ENCODE measurements around the gene ASB6.
A peak's percentile ranks its signal among the peaks of the same experiment; 100 is the strongest.

Gene ASB6, protein sequence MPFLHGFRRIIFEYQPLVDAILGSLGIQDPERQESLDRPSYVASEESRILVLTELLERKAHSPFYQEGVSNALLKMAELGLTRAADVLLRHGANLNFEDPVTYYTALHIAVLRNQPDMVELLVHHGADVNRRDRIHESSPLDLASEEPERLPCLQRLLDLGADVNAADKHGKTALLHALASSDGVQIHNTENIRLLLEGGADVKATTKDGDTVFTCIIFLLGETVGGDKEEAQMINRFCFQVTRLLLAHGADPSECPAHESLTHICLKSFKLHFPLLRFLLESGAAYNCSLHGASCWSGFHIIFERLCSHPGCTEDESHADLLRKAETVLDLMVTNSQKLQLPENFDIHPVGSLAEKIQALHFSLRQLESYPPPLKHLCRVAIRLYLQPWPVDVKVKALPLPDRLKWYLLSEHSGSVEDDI

DNA sequence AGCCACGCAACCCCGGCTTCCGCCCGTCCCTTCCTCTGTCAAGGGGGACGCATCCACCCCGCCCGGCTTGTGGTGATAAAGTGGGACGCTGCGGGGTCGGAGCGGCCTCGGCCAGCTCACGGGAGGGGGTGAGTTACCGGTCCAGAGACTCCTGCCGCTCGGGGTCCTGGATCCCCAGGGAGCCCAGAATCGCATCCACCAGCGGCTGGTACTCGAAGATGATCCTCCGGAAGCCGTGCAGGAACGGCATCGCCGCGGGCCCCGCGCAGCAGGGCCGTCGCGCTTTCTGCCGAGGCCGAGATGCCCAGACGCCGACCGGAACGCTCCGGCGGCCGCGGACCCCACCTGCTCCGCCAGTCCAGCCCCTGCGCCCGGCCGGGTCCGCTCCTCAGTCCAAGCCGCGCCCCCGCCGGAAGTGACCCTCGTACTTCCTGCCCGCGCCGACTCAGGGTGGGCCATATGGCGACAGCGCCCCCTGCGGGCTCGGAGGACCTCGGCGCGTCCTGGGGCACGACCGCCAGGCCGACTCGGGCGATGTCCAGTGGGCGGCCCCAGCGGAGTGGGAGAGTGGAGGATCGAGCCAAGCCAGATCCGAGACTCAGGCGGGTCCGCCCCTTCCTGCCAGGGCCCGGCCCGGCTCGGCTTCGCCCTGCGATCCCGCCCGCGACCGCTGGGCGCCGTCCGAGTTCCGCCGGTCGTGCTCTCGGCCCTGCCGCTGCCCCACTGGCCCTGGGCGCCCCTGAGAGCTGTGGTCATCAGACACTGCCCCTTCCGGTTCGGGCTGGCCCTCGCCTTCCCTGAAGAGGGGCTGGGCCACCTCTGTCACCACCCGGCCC lies at the start of gene ASB6:
TSS of gene ASB6 (minus strand) at position 402 of the 836 bp plus-strand sequence. CDS start at position 250, 152 bp downstream.
- DNase-seq = peak; percentile 91

DNA sequence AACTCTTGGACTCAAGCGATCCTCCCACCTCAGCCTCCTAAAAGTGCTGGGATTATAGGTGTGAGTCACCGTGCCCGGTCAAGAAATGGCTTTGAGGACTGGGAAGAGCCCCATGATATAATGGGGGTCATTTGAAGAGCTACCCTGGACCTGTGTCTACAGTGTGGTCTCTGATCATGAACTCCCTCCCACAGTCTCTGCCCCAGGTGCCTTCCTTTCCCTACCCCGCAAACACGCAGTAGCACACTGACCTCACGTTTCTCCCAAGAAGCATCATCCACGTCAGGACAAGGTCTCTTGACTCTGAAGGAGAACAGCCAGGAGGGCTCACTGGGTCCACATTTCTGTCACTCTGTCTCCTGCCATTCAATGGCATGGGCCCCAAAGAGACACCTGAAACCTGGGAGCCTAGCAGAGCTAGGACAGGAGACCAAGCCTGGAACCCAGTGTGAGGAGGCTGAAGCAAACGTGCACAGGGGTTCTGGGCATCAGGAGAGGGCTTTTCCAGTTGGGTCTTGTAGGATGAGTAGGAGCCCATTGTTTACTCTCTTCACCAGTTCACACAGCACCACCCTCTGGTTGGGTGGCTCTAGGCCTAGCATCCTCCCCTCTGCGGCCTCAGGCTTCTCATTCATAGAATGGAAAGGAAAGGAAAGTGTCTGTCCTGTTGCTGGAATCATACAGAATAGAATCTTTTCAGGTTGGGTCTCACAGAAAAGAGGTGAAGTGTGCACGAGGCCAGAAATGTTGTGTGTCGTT lies 46.5 kb upstream of the ASB6 start:
- no peak for DNase-seq

DNA sequence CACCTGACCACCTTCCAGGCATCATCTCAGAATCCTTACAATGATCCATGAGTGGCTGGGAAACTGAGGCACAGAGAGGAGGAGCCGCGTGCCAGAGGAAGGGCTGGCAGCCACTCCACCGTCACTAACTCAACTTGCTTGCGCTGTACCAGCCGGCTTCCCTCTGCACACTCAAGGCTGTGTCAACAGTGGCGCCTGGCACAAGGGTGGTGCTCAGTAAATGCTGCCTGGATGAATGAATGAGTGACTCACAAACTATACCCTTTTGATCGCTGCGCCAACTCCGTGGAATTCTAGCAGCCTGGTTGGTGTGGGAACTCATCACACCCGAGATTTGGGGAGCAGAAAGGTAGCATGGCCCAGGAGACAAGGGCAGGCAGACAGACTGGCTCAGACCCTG lies 45.4 kb upstream of the ASB6 start:
- DNase-seq = no peak

DNA sequence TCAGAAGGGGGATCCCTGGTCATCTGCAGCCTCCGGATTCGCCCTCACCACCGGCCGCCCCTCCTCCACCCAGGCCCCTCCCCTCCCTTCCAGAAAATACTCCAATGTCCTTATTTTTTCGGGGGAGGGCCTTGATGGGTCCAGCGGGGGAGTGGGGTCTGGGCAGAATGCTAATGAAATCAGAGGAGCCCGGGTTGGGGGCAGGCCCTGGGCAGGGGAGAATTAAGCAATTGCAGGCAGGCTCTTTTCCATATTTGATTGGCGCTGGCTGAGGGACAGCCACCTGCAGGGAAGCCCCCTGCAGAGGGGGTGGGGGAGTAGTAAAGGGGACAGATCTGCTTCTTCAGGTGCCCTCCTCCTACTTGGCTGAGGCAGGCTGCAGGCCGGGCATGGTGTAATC lies 44.8 kb upstream of the ASB6 start:
- DNase-seq = no peak

DNA sequence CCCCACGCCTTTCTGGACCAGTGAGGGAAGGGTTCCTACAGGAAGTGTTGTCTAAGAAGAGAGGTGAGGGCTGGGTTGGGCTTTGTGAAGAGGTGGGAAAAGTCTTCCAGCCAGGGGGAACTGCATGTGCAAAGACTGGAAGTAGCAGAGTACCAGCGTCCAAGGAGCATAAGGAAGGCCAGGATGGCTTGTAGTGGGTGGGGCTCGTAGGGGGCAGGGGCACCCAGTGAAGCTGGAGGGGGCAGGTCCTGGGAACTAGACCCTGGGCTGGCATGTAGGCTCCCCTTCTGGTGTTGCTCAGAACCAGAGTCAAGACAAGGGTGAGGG lies 43.9 kb upstream of the ASB6 start:
- no peak for DNase-seq

DNA sequence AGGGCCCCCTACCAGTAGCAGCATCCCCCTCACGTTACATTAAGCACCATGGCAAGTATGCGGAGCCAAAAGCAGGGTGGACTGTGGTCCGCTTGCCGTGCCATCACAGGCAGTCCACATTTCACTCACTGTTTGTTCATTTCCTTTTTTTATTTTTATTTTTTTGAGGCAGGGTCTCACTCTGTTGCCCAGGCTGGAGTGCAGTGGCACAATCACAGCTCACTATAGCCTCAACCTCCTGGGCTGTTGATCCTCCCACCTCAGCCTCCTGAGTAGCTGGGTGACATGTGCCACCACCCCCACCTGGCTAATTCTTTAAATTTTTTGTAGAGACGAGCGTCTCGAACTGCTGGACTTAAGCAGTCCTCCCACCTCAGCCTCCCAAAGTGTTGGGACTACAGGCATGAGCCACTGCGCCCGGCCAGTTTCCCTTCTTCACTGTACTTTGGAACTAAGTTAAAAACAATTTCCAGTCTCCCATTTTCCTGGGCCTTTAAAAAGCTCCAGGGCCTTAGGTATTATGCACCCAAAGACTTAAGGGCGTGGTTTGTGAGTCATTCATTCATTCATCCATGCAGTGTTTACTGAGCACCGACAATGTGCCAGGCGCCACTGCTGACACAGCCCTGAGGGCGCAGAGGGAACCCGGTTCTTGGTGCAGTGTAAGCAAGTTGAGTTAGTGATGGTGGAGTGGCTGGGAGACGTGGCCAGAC lies 43.4 kb upstream of the ASB6 start:
- DNase-seq = no peak

DNA sequence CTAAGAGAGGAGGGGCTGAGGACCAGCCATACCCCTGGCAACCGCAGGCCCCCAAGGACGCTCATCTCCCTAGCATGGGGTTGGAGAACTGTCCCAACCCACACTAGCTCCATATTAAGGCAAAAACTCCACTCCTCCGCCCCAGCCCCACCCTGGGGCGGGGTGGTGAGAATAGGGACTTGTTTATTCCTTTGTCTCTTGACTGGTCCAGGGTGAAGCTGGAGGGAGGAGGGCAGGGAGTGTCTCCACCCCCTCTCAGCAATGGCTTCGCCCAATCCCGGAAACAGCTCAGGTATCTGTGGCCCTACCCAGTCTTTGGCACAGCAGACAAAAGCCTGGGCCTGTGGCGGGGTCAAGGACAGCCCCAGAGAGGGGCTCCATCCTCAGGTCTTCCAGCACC lies 40.4 kb upstream of the ASB6 start:
- DNase-seq = no peak

DNA sequence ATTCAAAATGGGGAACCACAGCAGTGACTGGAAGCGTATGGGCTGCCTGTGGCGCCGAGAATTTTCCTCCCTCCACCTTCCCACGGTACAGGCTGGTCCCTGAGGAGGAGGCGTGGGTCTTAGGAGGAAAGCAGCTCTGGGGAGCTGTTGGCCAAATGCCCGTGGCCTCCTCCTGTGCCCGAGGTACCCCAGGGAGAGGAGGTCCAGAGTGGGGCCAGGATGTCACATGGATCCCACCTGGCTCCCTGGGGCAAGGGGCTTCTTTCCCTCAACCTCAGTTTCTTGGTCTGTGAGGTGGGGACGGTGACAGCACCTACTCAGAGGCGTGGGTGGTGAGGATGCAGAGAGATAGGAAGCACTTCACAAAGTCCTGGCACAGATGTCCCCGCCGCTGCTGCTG lies 40.0 kb upstream of the ASB6 start:
- no peak for DNase-seq

DNA sequence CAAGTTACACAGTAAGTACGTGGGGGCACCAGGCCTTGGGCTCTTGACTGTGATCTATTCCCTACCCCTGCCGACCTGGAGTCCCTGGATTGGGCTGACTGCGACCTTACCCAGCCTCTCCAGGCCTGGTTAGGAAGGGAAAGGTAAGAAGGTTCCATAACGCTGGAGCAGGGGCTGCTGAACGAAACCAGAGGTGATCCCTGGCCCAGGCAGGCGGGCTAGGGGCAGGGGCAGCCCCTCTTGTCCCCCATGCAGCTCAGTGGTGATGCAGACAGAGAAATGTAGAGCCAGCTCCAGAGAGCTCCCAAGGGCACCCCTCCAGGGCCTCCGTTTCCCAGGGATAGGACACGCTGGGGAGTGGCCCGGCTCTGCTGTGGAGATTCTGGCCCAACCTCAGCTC lies 37.6 kb upstream of the ASB6 start:
- no peak for DNase-seq

DNA sequence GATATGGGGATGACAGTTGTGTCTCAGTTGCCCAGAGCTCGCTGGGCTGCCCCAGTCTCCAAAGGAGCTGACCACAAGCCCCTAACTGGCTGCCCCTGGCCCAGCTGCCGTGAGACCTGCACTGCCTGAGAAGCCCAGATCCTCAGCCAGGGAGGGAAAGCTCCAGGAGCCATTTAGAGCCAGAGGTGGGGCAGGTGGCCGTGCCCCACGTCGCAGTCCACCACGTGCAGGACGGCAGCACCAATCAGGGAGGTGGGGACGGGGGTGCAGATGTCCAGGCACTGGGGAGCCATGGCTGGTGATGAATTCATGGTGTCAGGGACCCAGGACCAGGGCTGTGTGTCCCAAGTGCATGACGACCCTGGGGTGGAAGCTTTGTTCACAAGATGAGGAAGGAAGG lies 36.9 kb upstream of the ASB6 start:
- DNase-seq = no peak

DNA sequence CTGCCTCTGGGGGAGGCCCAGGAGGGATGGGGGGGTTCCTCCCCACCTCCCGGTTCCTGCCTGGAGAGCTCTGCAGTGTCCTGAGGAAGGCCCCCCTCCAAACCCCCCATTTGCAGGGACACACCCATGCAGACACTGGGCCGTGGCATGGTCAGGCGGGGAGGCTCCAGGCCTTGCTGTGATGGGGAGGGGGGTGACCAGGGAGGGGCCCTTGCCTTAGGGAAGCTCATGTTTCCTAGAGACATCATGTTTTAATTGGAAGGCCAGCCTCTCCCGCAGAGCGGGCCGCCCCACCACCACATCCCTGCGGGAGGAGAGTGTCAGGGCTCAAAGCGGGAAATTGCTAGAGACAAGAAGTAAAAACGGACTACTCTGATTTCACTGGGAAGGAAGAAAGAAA lies 35.5 kb upstream of the ASB6 start:
- no peak for DNase-seq

DNA sequence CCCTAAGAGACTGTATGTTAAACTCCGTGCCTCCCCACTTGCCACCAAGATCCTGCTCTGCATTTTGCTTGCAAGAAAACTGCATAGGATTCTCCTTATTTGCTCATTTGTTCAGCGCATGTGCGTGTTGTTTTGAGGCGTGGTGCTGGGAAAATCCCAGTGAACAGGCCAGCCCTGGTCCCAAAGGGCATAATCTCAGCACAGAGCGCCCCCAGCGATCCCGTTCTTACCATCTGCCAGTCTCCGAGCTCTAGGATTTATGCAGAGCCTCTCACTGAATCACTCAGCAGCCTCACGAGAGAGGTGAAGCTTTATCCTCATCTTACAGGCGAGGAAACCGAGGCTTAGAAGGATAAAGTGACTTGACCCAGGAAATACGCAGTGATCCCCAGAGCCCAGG lies 35.0 kb upstream of the ASB6 start:
- no peak for DNase-seq

DNA sequence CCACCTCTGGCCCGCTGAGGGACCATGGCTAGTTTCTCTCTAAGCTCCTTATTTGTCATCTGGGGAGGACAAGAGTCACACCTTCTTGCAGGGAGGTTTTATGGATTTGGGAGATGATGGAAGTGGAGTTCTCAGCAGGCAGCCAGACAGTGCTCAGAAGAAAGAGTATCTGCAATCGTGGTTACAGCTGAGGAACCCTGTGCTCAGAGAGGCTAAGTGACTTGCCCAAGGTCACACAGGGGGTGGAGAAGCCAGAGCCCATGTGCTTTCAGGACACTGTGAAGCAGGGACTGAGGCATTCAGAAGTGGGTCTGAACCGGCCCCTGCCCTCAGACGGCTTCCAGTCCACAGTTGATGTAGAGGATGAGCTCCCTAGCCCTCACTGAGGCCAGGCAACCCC lies 34.3 kb upstream of the ASB6 start:
- no peak for DNase-seq

DNA sequence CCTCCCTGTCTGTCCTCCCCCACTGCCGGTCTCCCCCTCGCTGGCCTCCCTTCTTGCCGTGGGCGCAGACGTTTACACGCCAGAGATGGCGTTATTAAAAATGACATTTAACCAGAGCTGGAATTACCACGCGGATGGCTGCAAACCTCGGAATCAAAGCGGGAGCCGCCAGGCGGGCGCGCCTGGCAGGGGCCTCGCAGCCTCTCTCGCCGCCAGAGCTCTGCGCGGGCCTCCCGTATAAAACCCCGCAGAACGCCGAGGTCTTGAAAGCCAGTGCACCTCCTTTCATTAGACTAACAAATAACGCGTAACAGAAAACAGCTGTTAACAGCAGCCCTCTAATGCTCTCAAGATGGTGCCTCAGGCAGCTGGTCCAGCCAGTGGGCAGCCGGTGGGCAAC lies 33.7 kb upstream of the ASB6 start:
- DNase-seq = no peak

DNA sequence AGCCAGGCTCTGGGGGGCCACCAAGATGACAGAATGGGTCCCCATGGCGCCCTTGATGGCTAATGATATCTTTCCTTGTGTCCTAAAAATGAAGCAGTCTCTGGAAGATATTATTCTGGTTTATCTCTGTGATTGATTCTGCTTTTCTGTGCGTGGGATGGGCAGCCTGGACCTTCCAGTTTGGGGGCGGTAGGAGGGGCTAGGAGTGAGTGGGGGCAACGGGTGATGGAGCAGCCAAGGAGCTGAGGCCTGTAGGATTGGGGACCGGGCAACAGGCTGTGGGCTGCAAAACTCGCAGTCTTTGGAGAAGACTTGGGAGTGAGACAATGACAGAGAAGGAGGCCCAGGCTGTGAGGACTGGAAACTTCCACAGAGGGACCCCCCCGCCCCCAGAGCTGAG lies 32.3 kb upstream of the ASB6 start:
- no peak for DNase-seq

DNA sequence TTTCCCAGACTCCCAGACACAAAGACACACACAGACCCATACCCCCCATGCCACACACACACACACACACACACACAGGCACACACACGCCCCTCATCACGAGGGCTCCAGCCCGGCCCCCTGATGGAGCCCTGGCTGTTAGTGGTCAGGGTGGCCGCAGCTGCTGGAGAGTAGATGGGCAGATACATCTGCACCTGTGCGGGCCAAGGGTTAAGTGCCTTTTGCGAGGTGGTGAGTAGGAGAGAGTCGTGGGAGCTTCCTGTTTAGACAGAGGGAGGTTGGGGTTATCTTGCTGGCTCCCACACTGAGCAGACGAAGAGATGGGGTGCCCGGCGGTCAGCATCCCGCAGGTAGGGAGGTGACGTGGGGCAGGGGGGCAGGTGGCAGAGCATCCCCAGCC lies 31.7 kb upstream of the ASB6 start:
- no peak for DNase-seq

DNA sequence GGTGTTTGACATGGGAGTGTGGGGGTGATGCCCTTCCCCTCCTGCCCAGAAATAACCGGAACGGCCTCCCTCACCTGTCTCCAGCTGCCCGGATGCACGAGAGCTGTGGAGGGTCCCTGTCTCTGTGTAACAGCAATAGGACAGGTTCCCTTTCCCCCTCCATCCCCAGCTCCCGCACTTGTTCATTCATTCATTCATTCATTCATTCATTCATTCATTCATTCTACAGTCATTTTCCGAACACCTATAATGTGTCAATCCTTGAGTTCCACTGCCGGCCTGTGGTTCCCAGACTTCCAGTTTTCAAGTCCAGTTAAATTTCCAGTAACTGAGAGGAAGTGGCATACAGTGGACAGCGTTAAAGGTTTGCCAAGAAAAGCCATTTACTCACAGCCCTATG lies 30.8 kb upstream of the ASB6 start:
- no peak for DNase-seq

DNA sequence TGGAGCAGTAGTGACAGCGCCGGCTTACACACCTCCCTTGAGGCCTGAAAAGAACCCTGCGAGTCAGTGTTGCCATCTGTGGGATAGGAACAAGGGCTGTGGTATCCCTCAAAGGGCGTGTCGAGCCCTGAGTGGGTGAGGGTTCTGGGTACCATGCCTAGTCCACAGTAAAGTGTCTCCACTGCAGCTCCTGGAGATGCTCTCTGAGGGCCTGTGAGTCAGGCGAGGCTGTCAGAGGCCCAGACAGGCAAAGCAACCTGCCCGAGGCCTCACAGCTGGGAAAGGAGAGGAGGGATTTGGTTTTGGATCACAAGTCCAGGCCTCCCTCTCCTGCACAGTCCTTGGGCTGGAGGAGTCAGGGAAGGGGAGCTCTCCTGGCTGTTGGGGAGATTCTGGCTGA lies 29.6 kb upstream of the ASB6 start:
- no peak for DNase-seq

DNA sequence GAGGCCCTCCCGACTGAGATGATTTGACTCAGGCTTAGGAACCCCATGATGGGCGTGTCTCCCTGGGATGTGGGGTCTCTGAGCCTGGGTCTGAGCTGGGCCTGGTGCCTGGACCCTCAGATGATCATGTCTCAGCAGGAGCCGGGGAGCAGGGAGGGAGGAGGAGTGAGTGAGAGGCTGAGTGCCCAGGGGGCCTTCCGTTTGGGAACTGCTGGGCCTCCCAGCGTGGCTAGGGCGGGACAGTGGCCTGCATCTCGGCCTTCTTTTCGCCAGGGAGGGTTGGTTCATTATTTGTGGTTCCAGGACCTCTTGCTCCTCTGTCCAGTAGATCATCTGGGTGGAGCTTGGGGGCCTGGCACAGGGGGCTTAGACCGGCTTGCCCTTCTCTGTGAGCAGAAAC lies 29.1 kb upstream of the ASB6 start:
- no peak for DNase-seq

DNA sequence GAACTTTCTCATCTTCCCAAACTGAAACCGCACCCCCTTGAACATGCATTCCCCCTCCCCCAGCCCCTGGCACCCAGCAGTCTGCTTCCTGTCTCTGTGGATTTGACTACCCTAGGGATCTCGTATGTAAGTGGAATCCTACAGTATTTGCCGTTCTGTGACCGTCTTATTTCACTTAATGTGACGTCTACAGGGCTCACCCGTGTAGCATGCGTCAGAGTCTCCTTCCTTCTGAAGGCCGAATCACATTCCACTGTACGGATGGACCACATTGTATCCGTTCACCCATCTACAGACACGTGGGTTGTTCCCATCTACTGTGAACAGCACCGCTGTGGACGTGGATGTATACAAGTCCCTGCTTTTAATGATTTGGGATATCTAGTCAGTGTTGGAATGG lies 28.0 kb upstream of the ASB6 start:
- DNase-seq = no peak

DNA sequence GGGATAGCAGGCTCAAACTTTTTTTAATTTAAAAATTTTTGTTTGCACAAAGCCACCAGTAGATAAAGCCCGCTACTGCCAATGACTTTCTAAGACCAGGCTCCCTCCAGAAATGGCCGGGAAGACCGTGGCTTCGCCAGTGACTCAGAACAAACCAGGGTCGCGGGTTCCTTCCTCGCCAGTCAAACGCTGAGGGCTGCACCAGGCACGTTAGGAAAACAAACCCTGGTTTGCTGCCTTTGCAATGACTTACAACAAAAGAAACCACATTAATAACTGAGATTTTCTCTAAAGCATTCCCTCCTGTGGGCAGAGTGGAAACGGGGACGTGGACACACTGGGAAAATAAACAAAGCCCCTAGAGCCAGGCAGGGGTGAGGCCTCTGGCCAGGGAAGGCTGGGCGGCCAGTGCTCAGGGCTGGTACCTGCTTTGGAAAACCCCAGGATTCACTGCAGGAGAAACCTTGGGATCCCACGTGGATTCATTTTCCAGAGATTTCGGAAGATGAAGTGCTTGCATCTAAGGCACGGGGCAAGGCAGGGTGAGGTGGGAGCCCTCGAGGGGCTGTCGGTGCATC lies 27.3 kb upstream of the ASB6 start:
- no peak for DNase-seq

DNA sequence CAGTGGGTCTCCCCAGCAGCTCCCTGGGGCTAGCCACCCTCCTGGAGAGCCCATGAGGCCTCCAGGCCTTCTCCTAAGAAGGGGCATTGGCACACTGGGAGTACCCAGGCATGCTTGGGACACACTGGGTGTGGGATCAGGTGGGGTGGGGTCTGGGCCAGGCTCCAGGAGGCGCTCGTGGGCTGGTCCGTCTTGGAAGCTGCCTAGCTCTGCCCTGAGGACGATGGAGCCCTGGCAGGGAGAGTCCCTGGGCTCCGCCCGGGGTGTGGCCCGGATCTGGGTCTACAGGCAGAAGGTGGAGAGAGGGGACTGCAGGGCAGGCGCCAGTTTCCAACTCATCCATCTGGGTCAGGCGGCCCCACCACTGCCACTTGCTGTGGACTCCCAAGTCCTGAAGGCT lies 25.9 kb upstream of the ASB6 start:
- DNase-seq = no peak

DNA sequence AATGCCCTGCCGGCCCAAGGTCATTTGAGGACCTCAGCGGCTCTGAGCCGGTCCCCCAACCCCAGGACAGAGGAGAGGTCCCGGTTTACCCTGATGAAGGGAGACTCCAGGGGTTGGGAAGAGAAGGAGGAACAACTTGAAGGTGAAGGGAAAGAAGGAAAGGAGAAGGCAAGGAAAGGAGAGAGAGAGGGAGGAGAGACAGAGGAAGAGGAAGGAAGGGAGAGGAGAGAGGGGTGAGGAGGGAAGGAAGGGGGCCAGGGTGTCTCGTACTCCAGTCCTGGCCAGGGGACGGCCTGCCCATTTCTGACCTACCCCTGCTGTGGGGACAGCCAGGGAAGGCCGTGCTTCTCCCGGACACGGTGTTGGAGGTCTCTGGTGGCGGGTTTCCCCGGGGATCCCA lies 25.4 kb upstream of the ASB6 start:
- no peak for DNase-seq

Measured in CD4-positive, alpha-beta T cell treated with Interferon gamma for 1 hour (primary cell).